Loucy (cell line): ENCODE measurements around the gene ATOSA.

ENCODE experiments used
- CTCF ChIP-seq: fragments of 200-600 bp; sonication (generic); conservative IDR thresholded peaks from 2 replicates; pipeline ENCODE4 v1.5.1; 2014; ENCODE audit warnings: mild to moderate bottlenecking, antibody characterized with exemption, low read length
- EZH2phosphoT487 ChIP-seq: fragments of 200-600 bp; IDR thresholded peaks from 2 replicates; pipeline ENCODE4 v1.6.1; 2018; ENCODE audit warnings: antibody characterized with exemption, mild to moderate bottlenecking, moderate library complexity, borderline replicate concordance

GRCh38 chr15:52716536-52716935 lies 37.3 kb upstream of the ATOSA start:
- no peak for TF ChIP-seq CTCF
- TF ChIP-seq EZH2phosphoT487 = no peak
